Tongue (tissue), 2 donors: Measurements from ENCODE around the gene PMS2. TPM values are rescaled to one million over a fixed set of nuclear protein-coding genes. Genes with fewer than 3 reads are reported as not detected.
A peak's percentile ranks its signal among the peaks of the same experiment; 100 is the strongest.
"Not testable (repeated sequence)": the region's sequence is repeated elsewhere in the genome, so short reads cannot be mapped to it uniquely, and the experiment has no call there.

Source experiments
- DNase-seq: peaks from one replicate; pipeline ENCODE4 v3.0.0-alpha.2; 2015
- total RNA-seq: library from RNA; depleted of rRNA; stranded (reverse); fragments of >200 nt; gene quantifications from one replicate; pipeline ENCODE4 v1.2.3, GENCODE V29; 2014

The PMS2 gene
- total RNA-seq, 1 donor from 2014 or later: 17.7 TPM

GRCh38 chr7:6012355-6013104, 3.7 kb upstream of the PMS2 start:
- DNase-seq: no peak

- DNase-seq: no peak
These were observed 2.7 kb upstream of the PMS2 start for GRCh38 chr7:6011541-6011940.

GRCh38 chr7:6010370-6010769, 1.5 kb upstream of the PMS2 start:
- DNase-seq: not testable (repeated sequence)

- DNase-seq: not testable (repeated sequence)
These were observed 836 bp downstream of the PMS2 start for GRCh38 chr7:6007835-6008590.

- DNase-seq: no peak
These were observed 1.5 kb downstream of the PMS2 start for GRCh38 chr7:6007386-6007785.

- DNase-seq: peak; percentile 83
These were observed 11.5 kb downstream of the PMS2 start for GRCh38 chr7:5997210-5997808.

- not testable (repeated sequence) for DNase-seq
These were observed 21.8 kb downstream of the PMS2 start for GRCh38 chr7:5987061-5987460.

GRCh38 chr7:5979680-5980314, 29.1 kb downstream of the PMS2 start:
- DNase-seq: not testable (repeated sequence)

- not testable (repeated sequence) for DNase-seq
These were observed 35.3 kb downstream of the PMS2 start for GRCh38 chr7:5973580-5973979.

- not testable (repeated sequence) for DNase-seq
These were observed 38.4 kb downstream of the PMS2 start, which contains the start of gene RSPH10B for GRCh38 chr7:5970347-5970911. Gene RSPH10B, minus strand, starts transcription at chr7:5970689. Its CDS starts 3,573 bp downstream, at chr7:5967116.

- not testable (repeated sequence) for DNase-seq
These were observed 45.0 kb downstream of the PMS2 start for GRCh38 chr7:5963810-5964209.

- not testable (repeated sequence) for DNase-seq
These were observed 45.6 kb downstream of the PMS2 start for GRCh38 chr7:5963205-5963604.

- not testable (repeated sequence) for DNase-seq
These were observed 73.9 kb downstream of the PMS2 start for GRCh38 chr7:5934945-5935450.

- not testable (repeated sequence) for DNase-seq
These were observed 76.8 kb downstream of the PMS2 start for GRCh38 chr7:5931905-5932644.

- not testable (repeated sequence) for DNase-seq
These were observed 77.6 kb downstream of the PMS2 start for GRCh38 chr7:5931250-5931649.

- DNase-seq: not testable (repeated sequence)
These were observed 78.6 kb downstream of the PMS2 start for GRCh38 chr7:5930290-5930689.

- not testable (repeated sequence) for DNase-seq
These were observed 82.5 kb downstream of the PMS2 start for GRCh38 chr7:5926263-5926870.

- DNase-seq: not testable (repeated sequence)
These were observed 84.2 kb downstream of the PMS2 start for GRCh38 chr7:5924630-5925029.

GRCh38 chr7:5924180-5924579, 84.7 kb downstream of the PMS2 start:
- DNase-seq: not testable (repeated sequence)
